ENCODE measurements around the gene SMC5. TPM values are rescaled to one million over a fixed set of nuclear protein-coding genes. Genes with fewer than 3 reads are reported as not detected.

Gene SMC5
- total and polyA plus RNA-seq, 2 of the 8 experiments (the other 6 are each of a cell fraction or from before 2014, with no cell fraction given) = 4.5 to 22.6 TPM

- Histone ChIP-seq H2BK12ac (ENCODE audit: low read depth, low read length) (no peak overlapping the region), H2BK20ac (ENCODE audit: low read length) (no peak overlapping the region), H3K27ac (ENCODE audit: low read depth, low read length) (no peak overlapping the region), H3K79me2 (ENCODE audit: control insufficient read depth in 1 of 2, insufficient read depth in 2 of 2, low read length in 2 of 2) (no peaks in the 10 kb centered on the region), H4K91ac (replicated peaks; ENCODE audit: insufficient read length, low read length) (no peak overlapping the region), H3K56ac (replicated peaks; ENCODE audit: insufficient read length, low read depth, low read length) (no peak overlapping the region), H3K4me3 (ENCODE audit: extremely low read depth in 1 of 4, insufficient read depth in 2 of 4, low read depth in 3 of 4, low read length in 4 of 4) (no peak overlapping the region), H2BK15ac (ENCODE audit: low read length) (no peak overlapping the region), H3K27me3 (replicated peaks in 1 of 4; ENCODE audit: control insufficient read depth in 3 of 4, extremely low read depth in 1 of 4, insufficient read depth in 3 of 4, low read length in 3 of 4) (no peaks in the 10 kb centered on the region), H2BK120ac (replicated peaks; ENCODE audit: low read depth, low read length) (no peak overlapping the region), H3K23me2 (ENCODE audit: low read depth, low read length) (no peaks in the 10 kb centered on the region), H3K79me1 (ENCODE audit: low read depth, low read length) (no peaks in the 10 kb centered on the region), H3K9ac (replicated peaks in 1 of 4; ENCODE audit: extremely low read depth in 1 of 4, low read depth in 3 of 4, low read length in 3 of 4) (no peak overlapping the region), H3K18ac (ENCODE audit: extremely low read depth, low read length) (no peak overlapping the region), H3K4me1 (replicated peaks in 1 of 4; ENCODE audit: control insufficient read depth in 3 of 4, insufficient read depth in 4 of 4, low read length in 3 of 4) (no peaks in the 10 kb centered on the region; a peak in 2 of 7 replicates), H3K9me3 (ENCODE audit: insufficient read depth in 2 of 2, low read depth in 1 of 2, low read length in 1 of 2) (peaks cover 11 to 17% of the 10 kb centered on the region in 2 experiments), H3K23ac (ENCODE audit: insufficient read length) (no peak overlapping the region), H2BK5ac (ENCODE audit: low read depth, low read length) (no peak overlapping the region), H4K5ac (ENCODE audit: insufficient read length, low read depth, low read length) (no peak overlapping the region), H3K4me2 (ENCODE audit: insufficient read depth in 1 of 2, low read depth in 2 of 2, low read length in 2 of 2) (no peak overlapping the region), H4K8ac (ENCODE audit: extremely low read depth, insufficient read depth, low read length) (no peak overlapping the region), H4K20me1 (replicated peaks in 1 of 2; ENCODE audit: control insufficient read depth in 1 of 2, insufficient read depth in 2 of 2, low read length in 2 of 2) (no peaks in the 10 kb centered on the region), H3K4ac (replicated peaks; ENCODE audit: insufficient read length, low read depth, low read length) (no peak overlapping the region), H2AFZ (ENCODE audit: low read length) (no peak overlapping the region), H3K36me3 (ENCODE audit: control insufficient read depth in 2 of 4, insufficient read depth in 4 of 4, low read length in 3 of 4) (no peaks in the 10 kb centered on the region; a peak in 2 of 8 replicates), H3K14ac (ENCODE audit: insufficient read length) (no peak overlapping the region), H2AK5ac (ENCODE audit: low read depth, low read length) (no peak overlapping the region)
- ChIA-PET POLR2A (ENCODE audit: partially characterized antibody) (no interaction called here), CTCF (ENCODE audit: partially characterized antibody) (no interaction called here)
- WGBS, 2 experiments (ENCODE audit: extremely low coverage in 1 of 2, insufficient coverage in 1 of 2, insufficient read length in 1 of 2, insufficient replicate concordance in 2 of 2, low coverage in 1 of 2, low lambda C conversion rate in 2 of 2, missing lambda C conversion rate in 1 of 2) = 93% methylated on average over 16 of the region's 16 CpGs; no CpG with 5 or more reads in 1 of the 2 experiments
- no peak for FAIRE-seq
- no peak for DNase-seq (ENCODE audit: low read depth in 1 of 2, low spot score in 2 of 2)
- TF ChIP-seq BCL11A (IDR thresholded peaks at IDR 0.05; ENCODE audit: low read depth in 2 of 2, low read length in 2 of 2) = no peak
- no peak for TF ChIP-seq CHD1 (IDR thresholded peaks at IDR 0.05; ENCODE audit: low read depth, low read length)
- no peak for TF ChIP-seq JUN (IDR thresholded peaks at IDR 0.05; ENCODE audit: low read depth, low read length)
- no peak for TF ChIP-seq KDM5A (IDR thresholded peaks at IDR 0.05; ENCODE audit: low read length)
- TF ChIP-seq RAD21 (IDR thresholded peaks at IDR 0.05 in 1 of 2, conservative IDR thresholded peaks at IDR 0.05 in 1 of 2; ENCODE audit: low read depth in 2 of 2, low read length in 2 of 2) = no peak
- TF ChIP-seq USF2 (IDR thresholded peaks at IDR 0.05; ENCODE audit: low read length) = no peak
- no peak for TF ChIP-seq FOSL1 (IDR thresholded peaks at IDR 0.05; ENCODE audit: insufficient read depth, low read depth, low read length)
- no peak for TF ChIP-seq RFX5 (IDR thresholded peaks at IDR 0.05; ENCODE audit: borderline replicate concordance, low read depth, low read length)
- TF ChIP-seq RBBP5 (IDR thresholded peaks at IDR 0.05; ENCODE audit: borderline replicate concordance, low read depth, low read length) = no peak
- TF ChIP-seq ATF3 (IDR thresholded peaks at IDR 0.05; ENCODE audit: insufficient read depth, low read depth, low read length) = no peak
- no peak for TF ChIP-seq GABPA (IDR thresholded peaks at IDR 0.05; ENCODE audit: borderline replicate concordance, insufficient read depth, low read length)
- no peak for TF ChIP-seq TEAD4 (IDR thresholded peaks at IDR 0.05; ENCODE audit: low read depth, low read length)
- no peak for TF ChIP-seq POLR2AphosphoS5 (IDR thresholded peaks at IDR 0.05; ENCODE audit: low read depth, low read length)
Measured at GRCh38 chr9:70217029-70217428, 41.7 kb upstream of the SMC5 start.
